HG02623 (cell line): Measurements from ENCODE around the gene TCIRG1.

Experiments used
- ATAC-seq: cut with Tn5 transposase; IDR thresholded peaks from one replicate; pipeline ENCODE4 v1.9.1; 2021; ENCODE audit warnings: moderate library complexity; ENCODE audit not compliant: unreplicated experiment

Gene TCIRG1

DNA sequence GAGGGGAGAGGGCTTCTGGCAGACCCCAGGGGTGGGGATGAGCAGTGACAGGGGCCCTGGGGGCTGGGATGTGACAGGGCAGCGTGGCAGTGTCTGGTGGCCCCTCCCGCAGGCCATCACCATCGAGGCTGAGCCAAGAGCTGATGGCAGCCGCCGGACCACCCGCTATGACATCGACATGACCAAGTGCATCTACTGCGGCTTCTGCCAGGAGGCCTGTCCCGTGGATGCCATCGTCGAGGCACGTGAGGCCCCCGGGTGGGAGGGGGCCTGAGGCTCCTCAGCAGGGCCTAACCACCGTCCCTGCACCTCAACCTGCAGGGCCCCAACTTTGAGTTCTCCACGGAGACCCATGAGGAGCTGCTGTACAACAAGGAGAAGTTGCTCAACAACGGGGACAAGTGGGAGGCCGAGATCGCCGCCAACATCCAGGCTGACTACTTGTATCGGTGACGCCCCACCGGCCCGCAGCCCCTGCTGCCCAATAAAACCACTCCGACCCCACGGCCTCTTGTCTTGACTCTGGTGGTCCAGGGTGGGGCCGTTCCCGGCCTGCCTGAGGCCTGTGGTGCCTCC lies 2.6 kb upstream of the TCIRG1 start:
- ATAC-seq, result no peak

DNA sequence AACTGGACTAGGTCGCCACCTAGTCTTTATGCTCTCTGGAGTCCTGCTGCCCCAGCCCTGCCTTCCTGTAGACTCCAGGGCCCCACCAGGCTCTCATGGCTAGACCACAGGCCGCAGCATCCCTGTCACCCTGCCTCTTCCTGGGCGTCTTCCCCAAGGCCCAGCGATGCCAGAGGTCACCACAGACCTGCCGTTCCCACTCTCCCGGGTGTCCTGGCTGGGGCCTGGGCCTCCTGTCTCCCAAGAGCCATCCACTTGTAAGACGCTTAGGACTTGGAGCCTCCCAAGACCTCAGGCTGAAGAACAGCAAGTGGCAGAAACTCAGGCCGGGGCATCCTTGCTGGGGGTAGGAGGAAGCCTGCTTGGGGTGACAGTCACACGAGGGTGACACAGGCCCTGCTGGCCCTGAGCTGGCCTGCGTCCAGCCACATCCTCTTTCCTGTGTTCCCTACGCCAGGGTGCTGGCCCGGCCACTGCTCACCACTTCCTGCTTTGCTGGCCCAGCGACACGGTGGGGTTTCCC lies 2.0 kb upstream of the TCIRG1 start:
- ATAC-seq, result no peak

- ATAC-seq, result no peak
These were observed 1.2 kb upstream of the TCIRG1 start for GRCh38 chr11:68037411-68038225.

- ATAC-seq, result no peak
These were observed 553 bp upstream of the TCIRG1 start for GRCh38 chr11:68038226-68038717.

GRCh38 chr11:68039526-68040086 lies 781 bp downstream of the TCIRG1 start:
- ATAC-seq, result peak; percentile 15

DNA sequence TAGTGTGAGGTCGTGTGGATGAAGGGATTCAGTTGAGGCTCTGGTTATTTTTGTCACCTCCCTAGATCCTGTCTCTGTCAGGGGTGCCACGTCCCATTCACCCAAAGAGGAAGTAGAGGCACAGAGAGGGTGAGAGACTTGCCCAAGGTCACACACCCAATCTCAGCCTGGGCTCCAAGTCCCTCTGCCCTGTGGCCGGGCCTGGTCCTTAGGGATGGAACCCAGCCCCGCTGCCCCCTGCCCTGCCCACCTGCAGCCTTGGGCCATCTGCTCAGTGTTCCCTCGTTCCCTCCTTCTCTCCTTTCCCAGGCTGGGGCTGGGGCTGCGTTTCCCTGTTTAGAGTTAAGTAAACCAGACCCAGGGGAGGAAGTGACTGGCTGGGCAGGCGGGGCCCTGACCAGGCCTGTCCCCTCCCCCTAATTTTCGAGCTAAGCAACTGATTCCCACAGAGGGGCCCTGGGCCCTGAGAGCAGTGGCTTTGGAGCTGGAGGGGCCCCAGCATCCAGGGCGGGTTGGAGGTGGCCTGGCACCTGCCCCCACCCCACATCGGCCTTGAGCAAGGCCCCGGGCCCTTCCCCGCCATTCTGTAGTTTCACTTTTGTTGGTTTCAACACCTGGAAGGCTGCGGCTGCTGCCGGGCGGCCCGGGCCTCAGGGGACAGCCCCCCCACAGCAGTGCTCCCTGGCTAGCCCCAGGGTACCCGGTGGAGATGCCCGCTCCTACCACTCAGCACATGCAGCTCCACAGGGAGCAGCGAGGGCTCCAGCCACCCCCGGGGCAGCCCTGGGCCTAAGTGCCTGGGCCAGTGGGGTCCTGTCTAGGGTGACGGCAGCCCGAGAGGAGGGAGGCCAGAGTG lies 1.5 kb downstream of the TCIRG1 start:
- peak; percentile 48 for ATAC-seq

GRCh38 chr11:68040957-68041591 lies 2.2 kb downstream of the TCIRG1 start:
- ATAC-seq, result no peak

GRCh38 chr11:68041617-68042218 lies 2.9 kb downstream of the TCIRG1 start:
- no peak for ATAC-seq

- no peak for ATAC-seq
These were observed 3.6 kb downstream of the TCIRG1 start for GRCh38 chr11:68042219-68043028.

- no peak for ATAC-seq
These were observed 4.2 kb downstream of the TCIRG1 start for GRCh38 chr11:68043029-68043348.

DNA sequence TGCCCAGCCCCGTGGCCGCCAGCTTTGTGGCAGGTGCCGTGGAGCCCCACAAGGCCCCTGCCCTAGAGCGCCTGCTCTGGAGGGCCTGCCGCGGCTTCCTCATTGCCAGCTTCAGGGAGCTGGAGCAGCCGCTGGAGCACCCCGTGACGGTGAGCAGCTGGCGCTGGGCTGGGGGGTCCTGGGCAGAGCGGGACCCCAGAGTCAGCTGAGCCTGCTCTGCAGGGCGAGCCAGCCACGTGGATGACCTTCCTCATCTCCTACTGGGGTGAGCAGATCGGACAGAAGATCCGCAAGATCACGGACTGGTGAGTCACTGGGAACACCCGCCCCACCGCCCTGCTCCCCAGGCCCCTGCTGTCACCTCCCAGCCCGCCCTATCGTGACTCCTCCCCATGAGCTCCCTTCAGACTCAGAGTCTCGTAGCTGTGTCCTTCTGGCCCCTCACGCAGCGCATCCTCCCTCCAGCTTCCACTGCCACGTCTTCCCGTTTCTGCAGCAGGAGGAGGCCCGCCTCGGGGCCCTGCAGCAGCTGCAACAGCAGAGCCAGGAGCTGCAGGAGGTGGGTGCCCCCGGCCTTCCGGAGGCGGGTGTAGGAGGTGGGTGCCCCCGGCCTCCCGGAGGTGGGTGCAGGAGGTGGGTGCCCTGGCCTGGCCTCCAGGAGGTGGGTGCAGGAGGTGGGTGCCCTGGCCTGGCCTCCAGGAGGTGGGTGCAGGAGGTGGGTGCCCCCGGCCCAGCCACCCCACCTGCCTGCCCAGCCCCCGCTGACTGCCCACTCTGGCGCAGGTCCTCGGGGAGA lies 4.7 kb downstream of the TCIRG1 start:
- ATAC-seq, result no peak

DNA sequence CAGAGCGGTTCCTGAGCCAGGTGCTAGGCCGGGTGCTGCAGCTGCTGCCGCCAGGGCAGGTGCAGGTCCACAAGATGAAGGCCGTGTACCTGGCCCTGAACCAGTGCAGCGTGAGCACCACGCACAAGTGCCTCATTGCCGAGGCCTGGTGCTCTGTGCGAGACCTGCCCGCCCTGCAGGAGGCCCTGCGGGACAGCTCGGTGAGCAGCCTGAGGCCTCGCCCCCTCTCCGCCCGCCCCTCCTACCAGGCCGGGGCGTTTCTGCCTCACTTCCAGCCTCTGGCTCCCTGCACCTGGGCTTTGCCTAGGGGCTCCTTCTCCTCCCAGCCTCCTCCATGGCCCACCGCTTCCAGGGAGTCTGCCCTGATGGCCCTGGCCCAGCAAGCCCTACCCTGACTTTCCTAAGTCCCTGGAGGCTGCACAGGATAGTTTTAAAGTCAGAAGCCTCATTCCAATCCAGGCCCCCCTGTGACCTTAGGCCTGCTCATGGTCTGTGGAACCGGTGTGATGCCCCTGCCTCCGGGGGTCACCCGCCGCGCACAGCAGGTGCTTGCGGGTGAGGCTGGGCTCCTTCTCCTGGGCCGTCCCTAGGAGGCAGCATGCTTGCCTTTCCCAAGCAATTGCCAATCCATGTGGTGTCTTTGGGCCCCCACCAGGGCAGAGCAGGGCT lies 5.5 kb downstream of the TCIRG1 start:
- ATAC-seq, result no peak

DNA sequence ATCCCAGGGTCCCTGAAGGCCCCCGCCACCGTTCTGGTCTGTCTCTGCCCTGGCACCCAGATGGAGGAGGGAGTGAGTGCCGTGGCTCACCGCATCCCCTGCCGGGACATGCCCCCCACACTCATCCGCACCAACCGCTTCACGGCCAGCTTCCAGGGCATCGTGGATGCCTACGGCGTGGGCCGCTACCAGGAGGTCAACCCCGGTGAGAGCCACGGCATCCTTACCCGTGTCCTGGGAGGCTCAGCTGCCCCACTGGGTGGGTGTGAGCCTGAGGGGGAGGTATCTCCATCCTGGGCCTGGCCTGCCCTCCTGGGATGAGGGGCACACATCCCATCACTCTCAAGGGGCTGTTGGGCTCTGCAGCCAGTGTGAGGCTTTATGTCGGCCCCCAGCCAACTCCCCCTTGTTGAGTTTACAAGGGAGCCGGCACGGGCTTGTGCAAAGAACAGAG lies 6.1 kb downstream of the TCIRG1 start:
- no peak for ATAC-seq

DNA sequence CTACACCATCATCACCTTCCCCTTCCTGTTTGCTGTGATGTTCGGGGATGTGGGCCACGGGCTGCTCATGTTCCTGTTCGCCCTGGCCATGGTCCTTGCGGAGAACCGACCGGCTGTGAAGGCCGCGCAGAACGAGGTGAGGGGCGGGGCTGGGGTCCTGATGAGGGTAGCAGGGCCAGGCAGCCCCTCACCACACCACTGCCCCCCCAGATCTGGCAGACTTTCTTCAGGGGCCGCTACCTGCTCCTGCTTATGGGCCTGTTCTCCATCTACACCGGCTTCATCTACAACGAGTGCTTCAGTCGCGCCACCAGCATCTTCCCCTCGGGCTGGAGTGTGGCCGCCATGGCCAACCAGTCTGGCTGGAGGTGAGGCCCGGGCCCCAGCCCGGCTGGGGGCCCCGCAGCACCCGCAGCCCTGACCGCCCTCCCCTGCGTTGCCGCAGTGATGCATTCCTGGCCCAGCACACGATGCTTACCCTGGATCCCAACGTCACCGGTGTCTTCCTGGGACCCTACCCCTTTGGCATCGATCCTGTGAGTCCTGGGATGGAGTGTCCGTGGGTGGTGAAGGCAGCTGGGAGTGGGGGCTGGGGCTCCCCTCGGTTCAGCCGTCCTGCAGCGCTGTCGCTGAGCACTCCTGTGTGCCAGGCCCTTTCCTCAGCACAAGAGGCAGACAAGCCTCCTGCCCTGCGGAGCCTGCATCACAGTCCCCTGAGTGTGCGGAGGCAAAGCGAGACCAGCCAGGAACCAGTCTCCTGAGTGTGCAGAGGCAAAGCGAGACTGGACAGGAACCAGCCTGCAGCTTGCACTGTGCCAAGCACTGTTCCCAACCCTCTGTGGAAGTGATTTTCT lies 8.8 kb downstream of the TCIRG1 start:
- no peak for ATAC-seq

GRCh38 chr11:68048681-68049508 lies 10.1 kb downstream of the TCIRG1 start:
- no peak for ATAC-seq
